ENCODE results near the gene DAB1. TPM values are rescaled to one million over a fixed set of nuclear protein-coding genes. Genes with fewer than 3 reads are reported as not detected.
A peak's percentile ranks its signal among the peaks of the same experiment; 100 is the strongest.

The DAB1 gene
- total RNA-seq, 1 donor from 2014 or later, result 14.6 TPM

DNA sequence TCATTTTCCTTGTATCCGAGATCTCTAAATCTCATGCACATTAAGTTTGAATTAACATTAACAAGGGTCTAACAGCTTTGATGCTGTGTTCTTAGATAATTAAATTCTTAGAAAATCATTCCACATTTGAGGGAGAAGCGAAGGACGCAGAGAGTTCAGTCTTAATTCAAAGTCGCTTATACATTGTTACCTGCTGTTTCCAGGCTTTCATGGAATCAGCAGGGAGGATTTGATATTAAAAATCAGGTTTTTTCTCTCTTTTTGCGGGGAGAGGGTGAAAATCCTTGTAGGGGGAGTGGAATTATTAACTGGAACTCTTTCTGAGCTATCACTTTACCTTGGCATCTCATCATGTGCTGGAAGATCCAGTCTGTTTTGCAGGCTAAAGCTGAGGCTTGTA, 27.7 kb upstream of the DAB1 start:
- no peaks in the 10 kb centered on the region for H3K36me3 ChIP-seq
- H3K27me3 ChIP-seq, result peaks cover 24% of the 10 kb centered on the region
- no peaks in the 10 kb centered on the region for H4K20me1 ChIP-seq (ENCODE audit: low read depth)
- no peak overlapping the region for H3K9ac ChIP-seq
- no peaks in the 10 kb centered on the region for H3K9me3 Mint-ChIP-seq
- DNase-seq (ENCODE audit: low spot score), result no peak
- H3K27ac ChIP-seq, result no peak overlapping the region
- H3K4me3 Mint-ChIP-seq, result no peak overlapping the region
- no peaks in the 10 kb centered on the region for H3K36me3 Mint-ChIP-seq
- no peaks in the 10 kb centered on the region for H3K4me1 ChIP-seq
- peaks cover 12% of the 10 kb centered on the region for H3K27me3 Mint-ChIP-seq (ENCODE audit: insufficient read depth, low read depth)
- H3K4me1 Mint-ChIP-seq, result peaks cover 13% of the 10 kb centered on the region
- H3K4me2 ChIP-seq, result no peak overlapping the region
- H3K4me3 ChIP-seq, result no peak overlapping the region
- no peak overlapping the region for H3K27ac Mint-ChIP-seq
- H3K79me2 ChIP-seq (ENCODE audit: low read depth), result no peaks in the 10 kb centered on the region
- no peak for TF ChIP-seq CTCF (IDR thresholded peaks at IDR 0.05)
- TF ChIP-seq EZH2phosphoT487 (IDR thresholded peaks at IDR 0.05), result no peak
- no peak for TF ChIP-seq EZH2 (IDR thresholded peaks at IDR 0.05)
- no peaks in the 10 kb centered on the region for H3F3A ChIP-seq (ENCODE audit: low read depth)
- H3K9me3 ChIP-seq (ENCODE audit: low read depth), result no peaks in the 10 kb centered on the region
- no peak overlapping the region for H2AFZ ChIP-seq (replicated peaks)

DNA sequence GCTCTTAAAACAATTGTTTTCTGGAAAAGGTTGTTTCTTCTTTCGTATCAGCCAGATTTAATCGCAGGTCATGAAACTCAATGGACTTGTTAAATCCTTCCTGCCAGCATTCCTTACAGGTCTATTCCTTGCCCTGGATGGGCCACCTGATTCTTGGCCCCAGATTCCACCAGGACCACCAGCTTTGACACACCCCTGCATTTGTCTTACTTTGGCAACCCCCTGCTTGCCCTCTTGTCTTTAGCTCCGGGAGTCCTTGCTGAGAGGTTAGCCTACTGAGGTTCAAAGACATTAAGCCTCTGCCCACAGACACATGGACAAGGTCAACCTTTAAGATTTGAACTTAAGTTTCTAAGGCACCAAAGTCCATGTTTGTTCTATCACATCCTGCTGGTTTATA, 27.1 kb upstream of the DAB1 start:
- peaks cover 24% of the 10 kb centered on the region for H3K27me3 ChIP-seq
- TF ChIP-seq EZH2 (IDR thresholded peaks at IDR 0.05), result no peak
- no peak for TF ChIP-seq EZH2phosphoT487 (IDR thresholded peaks at IDR 0.05)
- TF ChIP-seq CTCF (IDR thresholded peaks at IDR 0.05), result no peak
- no peaks in the 10 kb centered on the region for H3K9me3 ChIP-seq (ENCODE audit: low read depth)
- no peaks in the 10 kb centered on the region for H4K20me1 ChIP-seq (ENCODE audit: low read depth)
- no peaks in the 10 kb centered on the region for H3K36me3 ChIP-seq
- no peak overlapping the region for H3K9ac ChIP-seq
- H3K4me3 Mint-ChIP-seq, result no peak overlapping the region
- H3F3A ChIP-seq (ENCODE audit: low read depth), result no peaks in the 10 kb centered on the region
- no peaks in the 10 kb centered on the region for H3K4me1 ChIP-seq
- no peak overlapping the region for H3K27ac Mint-ChIP-seq
- DNase-seq (ENCODE audit: low spot score), result no peak
- peaks cover 12% of the 10 kb centered on the region for H3K27me3 Mint-ChIP-seq (ENCODE audit: insufficient read depth, low read depth)
- no peak overlapping the region for H3K4me2 ChIP-seq
- no peak overlapping the region for H2AFZ ChIP-seq (replicated peaks)
- H3K27ac ChIP-seq, result no peak overlapping the region
- peaks cover 13% of the 10 kb centered on the region for H3K4me1 Mint-ChIP-seq
- H3K9me3 Mint-ChIP-seq, result no peaks in the 10 kb centered on the region
- H3K79me2 ChIP-seq (ENCODE audit: low read depth), result no peaks in the 10 kb centered on the region
- H3K4me3 ChIP-seq, result no peak overlapping the region
- no peaks in the 10 kb centered on the region for H3K36me3 Mint-ChIP-seq

- H3K27me3 ChIP-seq, result peaks cover 16% of the 10 kb centered on the region
- H3K9me3 ChIP-seq (ENCODE audit: low read depth), result no peaks in the 10 kb centered on the region
- H3K9me3 Mint-ChIP-seq, result no peaks in the 10 kb centered on the region
- H2AFZ ChIP-seq (replicated peaks), result no peak overlapping the region
- H3F3A ChIP-seq (ENCODE audit: low read depth), result no peaks in the 10 kb centered on the region
- H3K36me3 ChIP-seq, result no peaks in the 10 kb centered on the region
- no peaks in the 10 kb centered on the region for H3K36me3 Mint-ChIP-seq
- H3K4me1 Mint-ChIP-seq, result peaks cover 13% of the 10 kb centered on the region
- no peak for DNase-seq (ENCODE audit: low spot score)
- no peak overlapping the region for H3K9ac ChIP-seq
- H4K20me1 ChIP-seq (ENCODE audit: low read depth), result no peaks in the 10 kb centered on the region
- H3K27me3 Mint-ChIP-seq (ENCODE audit: insufficient read depth, low read depth), result peaks cover 8% of the 10 kb centered on the region
- no peak overlapping the region for H3K4me3 ChIP-seq
- H3K4me2 ChIP-seq, result no peak overlapping the region
- TF ChIP-seq EZH2 (IDR thresholded peaks at IDR 0.05), result no peak
- peak; percentile 10 for TF ChIP-seq CTCF (IDR thresholded peaks at IDR 0.05)
- no peak for TF ChIP-seq EZH2phosphoT487 (IDR thresholded peaks at IDR 0.05)
- H3K79me2 ChIP-seq (ENCODE audit: low read depth), result no peaks in the 10 kb centered on the region
- H3K4me3 Mint-ChIP-seq, result no peak overlapping the region
- H3K27ac ChIP-seq, result no peak overlapping the region
- H3K4me1 ChIP-seq, result no peaks in the 10 kb centered on the region
- H3K27ac Mint-ChIP-seq, result no peak overlapping the region
Observed at GRCh38 chr1:57447551-57447950, 23.7 kb upstream of the DAB1 start.

Data from neural progenitor cell (in vitro differentiated cells).